NCI-H748 (cell line): ENCODE data around the gene TECPR1.

Experiments used
- DNase-seq: peaks from one replicate; lab custom pipeline; 2025; ENCODE audit not compliant: unreplicated experiment; lab: John Stamatoyannopoulos, UW

TECPR1 gene

DNA sequence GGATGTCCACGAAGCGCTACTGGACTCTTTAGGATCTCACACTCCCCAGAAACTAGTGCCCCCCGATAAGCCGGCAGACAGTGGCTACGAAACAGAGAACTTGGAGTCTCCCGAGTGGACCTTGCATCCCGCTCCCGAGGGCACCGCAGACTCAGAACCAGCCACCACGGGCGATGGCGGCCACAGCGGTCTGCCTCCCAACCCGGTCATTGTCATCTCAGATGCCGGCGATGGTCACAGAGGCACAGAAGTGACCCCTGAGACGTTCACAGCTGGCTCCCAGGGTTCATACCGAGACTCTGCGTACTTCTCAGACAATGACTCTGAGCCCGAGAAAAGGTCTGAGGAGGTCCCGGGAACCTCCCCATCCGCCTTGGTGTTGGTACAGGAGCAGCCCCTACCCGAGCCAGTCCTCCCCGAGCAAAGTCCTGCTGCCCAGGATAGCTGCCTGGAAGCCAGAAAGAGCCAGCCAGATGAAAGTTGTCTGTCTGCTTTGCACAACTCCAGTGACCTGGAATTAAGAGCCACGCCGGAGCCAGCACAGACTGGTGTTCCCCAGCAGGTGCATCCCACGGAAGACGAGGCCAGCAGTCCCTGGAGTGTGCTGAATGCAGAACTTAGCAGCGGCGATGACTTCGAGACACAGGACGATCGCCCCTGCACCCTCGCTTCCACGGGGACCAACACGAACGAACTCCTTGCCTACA, 58.4 kb downstream of the TECPR1 start:
- no peak for DNase-seq

DNA sequence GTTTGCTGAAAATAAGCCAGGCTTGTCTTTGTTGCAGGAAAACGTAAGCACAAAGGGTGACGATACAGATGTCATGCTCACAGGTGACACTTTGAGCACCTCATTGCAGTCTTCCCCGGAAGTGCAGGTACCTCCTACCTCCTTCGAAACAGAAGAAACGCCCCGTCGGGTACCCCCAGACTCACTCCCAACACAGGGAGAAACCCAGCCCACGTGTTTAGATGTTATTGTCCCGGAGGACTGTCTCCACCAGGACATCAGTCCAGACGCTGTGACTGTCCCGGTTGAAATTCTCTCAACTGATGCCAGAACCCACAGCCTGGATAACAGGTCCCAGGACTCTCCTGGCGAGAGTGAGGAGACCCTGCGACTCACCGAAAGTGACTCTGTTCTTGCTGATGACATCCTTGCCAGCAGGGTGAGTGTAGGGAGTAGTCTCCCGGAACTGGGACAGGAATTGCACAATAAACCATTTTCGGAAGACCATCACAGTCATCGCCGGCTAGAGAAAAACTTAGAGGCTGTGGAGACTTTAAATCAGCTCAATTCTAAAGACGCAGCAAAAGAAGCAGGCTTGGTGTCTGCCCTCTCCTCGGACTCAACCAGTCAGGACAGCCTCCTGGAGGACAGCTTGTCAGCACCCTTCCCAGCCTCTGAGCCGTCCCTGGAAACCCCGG, 59.1 kb downstream of the TECPR1 start:
- DNase-seq, result no peak

DNA sequence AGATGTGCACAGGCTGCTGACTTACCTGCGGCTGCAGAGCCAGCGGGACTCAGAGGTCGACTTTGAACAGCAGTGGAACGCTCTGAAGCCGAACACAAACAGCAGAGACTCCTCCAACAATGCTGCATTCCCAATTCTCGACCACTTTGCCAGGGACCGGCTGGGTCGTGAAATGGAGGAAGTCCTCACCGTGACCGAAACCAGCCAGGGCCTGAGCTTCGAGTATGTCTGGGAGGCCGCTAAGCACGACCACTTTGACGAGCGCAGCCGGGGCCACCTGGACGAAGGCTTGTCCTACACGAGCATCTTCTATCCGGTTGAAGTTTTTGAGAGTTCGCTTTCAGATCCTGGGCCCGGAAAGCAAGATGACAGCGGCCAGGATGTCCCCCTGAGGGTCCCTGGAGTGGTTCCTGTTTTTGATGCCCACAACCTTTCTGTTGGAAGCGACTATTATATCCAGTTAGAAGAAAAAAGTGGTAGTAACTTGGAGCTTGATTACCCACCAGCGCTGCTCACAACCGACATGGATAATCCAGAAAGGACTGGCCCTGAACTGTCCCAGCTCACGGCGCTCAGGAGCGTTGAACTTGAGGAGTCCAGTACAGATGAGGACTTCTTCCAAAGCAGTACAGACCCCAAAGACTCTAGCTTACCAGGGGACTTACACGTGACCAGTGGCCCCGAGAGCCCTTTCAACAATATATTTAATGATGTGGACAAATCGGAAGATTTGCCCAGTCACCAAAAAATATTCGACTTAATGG, 60.2 kb downstream of the TECPR1 start:
- DNase-seq, result no peak

DNA sequence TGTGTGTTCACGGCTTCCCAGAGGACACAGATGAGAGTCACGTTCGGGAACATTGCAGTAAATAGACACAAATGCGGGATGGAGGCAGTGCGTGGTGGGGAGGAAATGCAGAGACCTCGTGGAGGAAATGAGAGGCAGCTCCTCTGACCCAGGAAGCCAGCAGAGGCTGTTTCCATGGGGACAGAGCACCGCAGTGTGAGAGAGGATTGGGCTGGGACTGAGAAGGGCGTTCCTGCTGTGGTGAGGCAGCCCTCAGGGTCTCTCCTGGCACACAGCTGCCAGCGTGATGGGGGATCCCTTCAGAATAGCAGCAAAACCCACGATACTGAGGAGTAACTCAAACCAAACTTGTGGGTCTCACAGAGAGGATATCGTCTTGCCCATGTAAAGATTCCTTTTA, 62.5 kb downstream of the TECPR1 start:
- DNase-seq, result no peak

DNA sequence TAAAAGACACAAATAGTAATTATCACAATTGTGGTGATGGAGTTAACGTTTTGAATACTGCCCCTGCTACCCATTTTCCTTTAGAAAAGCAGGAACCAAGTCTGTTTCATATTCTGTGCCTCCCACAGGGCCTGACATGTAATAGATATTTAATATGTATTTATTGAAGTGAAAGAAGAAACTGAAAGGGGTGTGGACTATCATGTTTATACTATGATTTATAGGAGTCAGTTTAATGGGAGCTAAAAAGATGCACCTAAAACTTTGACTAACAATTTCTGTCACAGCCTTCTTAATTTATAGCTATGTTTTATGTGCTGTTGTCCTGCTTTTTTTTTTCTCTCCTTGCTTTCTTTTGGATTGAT, 64.9 kb downstream of the TECPR1 start:
- no peak for DNase-seq

DNA sequence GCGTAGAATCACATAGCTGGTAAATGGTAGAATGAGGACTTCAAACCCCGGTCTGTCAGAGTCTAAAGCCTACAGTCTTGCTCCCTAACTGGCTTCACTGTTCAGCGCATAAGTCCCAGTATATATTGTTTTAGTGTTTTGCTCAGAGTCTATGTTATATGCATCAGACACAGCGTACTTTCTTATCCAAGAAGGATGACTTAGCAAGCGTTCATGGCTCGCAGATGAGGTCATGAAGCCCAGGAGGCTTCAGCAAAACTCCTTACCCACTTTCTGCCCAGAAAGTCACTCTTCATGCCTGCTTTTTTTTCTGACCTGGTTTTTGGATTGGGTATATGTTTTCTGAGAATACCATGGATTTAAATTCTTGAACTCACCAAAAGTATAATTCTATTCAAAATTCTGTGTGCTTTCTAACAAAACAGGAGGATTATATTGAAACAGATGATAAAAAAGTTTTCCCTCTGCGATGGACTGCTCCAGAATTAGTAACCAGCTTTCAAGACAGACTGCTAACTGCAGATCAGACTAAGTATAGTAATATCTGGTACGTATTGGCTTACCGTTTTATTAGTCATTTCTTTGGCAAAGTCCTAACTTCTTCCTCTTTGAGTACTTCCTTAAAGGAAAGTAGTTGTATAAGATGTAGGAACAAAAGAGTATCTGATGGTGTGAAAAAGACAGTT, 65.4 kb downstream of the TECPR1 start:
- DNase-seq, result no peak

DNA sequence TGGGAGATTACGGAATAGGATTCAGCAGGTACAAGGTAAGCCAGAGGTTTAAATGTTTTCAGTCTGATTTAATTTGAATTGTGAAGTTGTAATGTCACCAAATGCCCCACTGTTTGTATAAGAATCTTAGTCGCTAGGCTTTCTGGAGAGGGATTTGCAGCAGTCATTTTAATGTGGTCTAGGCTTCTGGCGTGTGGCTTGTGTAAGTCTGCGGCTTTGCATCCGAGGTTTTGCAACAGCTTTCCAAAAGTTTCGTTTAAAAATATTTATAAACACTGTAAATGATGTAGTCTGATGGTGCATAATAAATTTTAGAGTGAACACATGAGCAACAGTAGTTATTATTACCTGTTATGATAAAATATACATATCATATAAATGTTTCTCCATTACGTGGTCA, 66.9 kb downstream of the TECPR1 start:
- DNase-seq, result no peak

DNA sequence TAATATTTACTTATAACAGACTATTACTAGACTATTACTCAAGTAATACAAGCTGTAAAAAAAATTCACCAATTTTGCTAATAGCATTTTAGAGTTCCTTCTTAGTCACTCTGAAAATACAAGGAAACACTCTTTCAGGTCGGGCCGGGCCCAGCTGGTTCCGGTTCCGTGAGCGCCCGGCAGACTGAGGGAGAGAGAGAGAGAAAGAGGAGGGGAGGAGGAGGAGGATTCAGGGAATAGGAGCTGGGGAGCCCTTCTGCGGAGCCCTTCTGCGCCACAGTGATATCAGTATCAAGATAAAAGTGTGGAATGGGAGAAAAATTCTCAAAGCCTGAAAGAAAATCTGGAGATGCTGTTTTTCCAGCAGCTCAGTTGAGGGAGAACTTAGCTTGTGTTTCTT, 71.3 kb downstream of the TECPR1 start:
- DNase-seq, result no peak

DNA sequence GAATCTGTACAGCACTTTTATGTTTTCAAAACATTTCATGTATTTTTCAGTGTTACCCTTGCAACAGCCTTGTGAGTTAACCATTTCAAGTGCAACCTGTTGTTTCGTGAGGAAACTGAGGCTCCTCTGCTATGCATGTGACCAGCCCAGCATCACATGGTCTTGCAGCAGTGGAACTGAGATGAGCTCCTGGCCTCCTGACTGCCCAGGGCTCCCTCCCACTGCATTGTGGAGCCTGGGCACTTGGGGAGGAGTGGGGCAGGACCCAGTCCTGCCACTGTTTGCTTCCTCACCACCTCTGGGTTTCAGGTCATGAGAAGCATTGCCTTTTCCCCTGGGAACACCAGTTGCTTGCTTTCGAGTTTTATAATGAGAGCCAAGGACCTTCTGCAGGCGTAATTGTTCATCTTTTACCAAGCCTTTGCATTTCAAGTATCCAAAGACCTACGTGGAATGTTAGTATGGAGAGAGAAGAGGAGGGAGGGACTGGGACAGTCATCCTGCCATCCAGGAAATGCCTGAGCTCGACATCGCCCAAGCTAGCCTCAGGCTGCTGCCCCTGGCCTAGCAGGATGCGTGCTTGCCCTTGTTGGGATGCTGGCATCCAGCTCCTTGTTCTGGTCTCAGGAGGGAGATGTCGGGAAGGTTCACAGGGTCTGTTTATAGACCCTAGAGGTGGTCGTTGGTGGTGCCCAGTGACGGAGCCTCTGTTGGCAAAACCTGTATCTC, 73.1 kb downstream of the TECPR1 start:
- no peak for DNase-seq

DNA sequence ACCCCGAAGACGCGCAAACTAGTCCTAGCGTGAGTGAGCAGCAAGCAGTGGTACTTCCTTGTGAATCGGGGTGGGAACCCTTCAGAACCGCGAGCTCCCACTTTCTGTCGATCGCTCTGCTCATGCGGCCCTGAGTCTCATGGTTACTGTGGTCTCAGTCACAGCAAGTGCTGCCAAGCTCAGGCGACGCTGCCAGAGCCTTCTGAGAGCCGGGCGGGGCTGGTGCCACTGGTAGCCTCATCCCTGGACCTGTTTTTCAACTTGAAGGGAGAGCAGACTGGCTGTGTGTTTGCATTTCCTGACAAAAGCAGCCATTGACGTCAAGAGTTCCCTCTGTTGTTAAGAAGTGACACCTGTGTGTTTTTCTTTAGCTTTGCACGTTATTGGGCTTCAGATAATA, 73.7 kb downstream of the TECPR1 start:
- DNase-seq, result peak; percentile 87

DNA sequence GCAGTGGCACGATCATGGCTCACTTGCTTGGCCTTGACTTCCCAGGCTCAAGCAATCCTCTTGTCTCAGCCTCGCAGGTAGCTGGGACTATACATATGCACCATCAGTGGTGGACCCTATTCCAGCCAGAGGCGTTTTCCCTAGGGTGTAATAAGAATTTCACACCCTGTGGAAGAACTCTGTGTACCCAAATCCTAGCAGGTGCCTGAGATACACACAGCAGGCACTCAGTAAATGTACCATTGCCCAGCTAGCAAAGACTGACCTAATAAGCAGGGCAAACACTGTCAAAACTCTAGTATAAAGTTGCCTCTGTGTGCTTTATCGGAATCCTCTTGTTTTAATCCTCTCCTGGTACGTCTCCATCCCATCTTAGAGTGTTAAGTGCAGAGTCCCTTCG, 74.5 kb downstream of the TECPR1 start:
- DNase-seq, result no peak

DNA sequence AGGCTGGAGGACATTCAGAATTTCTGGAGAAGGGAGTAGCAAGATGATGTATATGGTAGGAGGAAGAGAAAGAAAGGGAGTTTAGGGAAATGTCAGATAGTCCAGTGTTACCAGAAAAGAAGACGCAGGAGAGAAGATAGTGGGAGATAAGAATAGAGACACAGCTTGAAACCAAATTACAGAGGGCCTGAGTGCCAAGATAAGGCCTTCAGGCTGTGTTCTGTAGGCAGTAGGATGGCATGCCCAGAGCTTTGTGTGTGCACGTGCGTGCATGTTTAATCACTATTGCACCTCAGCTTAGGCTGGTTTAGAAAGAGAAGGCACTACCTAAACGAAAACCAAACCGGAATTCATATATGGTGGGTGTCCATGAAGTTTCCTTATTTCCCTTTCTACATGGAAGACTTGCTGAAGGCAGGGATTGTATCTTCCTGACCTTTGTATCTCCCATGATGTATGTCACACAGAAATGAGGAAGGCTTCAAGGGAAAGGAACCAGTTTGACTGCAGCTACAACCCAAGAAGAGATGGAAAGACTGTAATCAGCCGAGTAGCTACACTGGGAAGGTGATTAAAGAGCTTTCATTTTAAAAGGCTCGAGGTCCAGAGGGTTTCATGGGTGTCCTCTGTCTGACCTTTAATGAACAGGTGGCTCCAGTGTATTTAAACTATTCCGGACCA, 76.6 kb downstream of the TECPR1 start:
- DNase-seq, result no peak

DNA sequence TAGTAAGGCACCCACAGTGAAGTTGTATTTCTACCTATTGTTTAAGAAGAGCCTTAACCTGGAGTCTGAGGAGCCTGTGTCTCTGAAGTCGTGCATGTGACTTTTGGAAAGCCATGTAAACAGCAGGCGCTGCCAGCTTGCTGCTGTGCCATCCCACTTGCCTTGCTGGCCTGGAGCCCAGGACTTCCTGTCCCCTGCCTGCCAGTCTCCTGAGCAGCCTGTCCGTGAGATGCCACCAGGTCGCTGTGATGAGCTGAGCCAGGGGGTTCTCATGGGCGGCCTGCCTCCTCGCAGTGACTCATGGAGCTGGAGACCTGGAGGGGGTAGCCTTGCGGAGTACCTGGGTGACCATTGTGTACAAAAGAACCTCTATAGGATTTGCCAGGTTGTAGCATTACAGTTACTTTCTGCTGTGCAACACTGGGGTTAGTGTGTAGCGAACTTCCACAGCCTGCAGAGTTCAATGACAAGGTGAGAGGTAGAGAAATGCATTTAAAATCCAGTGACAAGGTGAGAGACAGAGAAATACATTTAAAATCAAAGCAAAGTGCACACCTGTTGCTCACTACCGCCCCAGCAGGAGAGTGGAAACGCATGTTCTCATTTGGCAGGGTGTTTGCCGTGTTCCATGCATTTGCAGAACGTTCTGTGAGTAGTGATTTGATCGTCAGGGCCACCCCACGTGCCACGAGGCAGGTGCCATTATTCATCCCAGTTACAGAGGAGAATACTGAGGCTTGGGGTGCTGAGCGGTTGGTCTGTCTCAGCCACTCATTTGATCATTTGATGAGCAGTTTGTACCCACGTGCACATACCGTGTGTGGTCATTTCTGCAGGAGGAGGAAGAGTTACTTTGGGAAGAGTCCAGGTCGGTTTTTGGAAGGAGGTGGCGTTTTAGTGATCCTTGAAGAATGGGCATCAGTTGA, 77.4 kb downstream of the TECPR1 start:
- DNase-seq, result no peak

DNA sequence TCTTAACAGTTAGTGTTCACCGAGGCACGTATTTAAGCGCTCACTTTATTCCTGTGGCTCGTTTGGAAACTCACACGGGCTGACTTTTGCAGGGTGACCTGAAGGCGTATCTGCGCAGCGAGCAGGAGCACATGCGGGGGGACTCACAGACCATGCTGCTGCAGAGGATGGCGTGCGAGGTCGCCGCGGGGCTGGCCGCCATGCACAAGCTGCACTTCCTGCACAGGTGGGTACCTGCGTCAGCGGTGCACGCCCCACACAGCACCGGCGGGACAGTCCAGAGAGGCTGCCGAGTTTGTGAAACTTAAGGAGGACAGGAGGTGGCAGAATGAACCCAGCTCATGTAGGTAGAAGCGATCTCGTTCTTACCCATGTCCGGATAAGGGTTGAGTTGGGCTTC, 80.6 kb downstream of the TECPR1 start:
- DNase-seq, result no peak

DNA sequence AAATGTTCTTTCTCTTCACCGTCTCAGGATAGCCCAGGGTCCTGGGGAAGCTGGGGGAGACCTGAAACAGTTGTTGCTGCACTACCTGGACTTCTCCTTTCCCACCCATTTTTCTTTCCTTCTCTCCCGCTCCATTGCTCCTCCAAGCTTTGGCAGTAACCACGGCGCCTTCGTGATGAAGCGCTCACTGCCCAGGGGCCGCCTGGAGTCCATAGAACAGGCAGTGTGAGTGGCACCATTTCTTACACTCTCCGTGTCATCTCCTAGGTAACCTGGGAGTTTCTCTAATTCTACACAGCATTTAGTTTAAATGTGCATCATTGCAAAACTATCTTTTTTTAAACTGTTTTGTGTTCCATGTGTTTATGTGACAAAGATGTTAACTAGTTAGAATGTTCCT, 81.1 kb downstream of the TECPR1 start:
- DNase-seq, result no peak

DNA sequence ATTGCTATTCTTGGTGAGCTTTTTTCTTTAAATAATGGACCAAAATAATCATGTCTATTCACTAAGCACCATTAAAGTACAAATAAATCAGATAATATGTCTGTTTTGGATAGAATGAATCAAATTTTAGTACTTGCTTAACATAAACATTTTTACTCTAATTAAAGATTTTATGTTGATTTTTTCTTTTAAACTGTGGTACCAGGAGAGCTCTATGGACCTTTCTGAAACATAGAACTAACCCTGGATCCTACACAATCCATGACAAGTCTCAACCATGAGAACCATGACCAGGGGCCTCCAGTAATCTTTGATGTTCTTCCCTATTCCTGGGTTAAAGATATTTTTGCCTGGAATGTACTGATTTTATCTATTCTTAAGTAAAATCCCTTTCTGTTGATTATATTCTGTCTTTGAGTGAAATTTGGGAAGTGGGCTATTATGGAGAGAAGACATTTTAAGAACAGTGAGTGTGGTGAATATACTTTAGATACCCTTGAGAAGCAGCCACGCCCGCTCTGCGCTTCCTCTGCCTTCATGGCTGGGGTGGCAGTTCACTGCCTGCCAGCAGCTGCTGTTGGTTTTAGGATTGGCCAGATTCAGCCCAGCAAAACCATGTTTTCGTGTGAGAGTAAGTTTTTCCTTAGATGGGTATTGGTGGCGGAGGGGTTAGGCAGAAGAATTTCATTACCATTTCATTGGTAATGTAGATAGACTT, 83.0 kb downstream of the TECPR1 start:
- DNase-seq, result no peak

DNA sequence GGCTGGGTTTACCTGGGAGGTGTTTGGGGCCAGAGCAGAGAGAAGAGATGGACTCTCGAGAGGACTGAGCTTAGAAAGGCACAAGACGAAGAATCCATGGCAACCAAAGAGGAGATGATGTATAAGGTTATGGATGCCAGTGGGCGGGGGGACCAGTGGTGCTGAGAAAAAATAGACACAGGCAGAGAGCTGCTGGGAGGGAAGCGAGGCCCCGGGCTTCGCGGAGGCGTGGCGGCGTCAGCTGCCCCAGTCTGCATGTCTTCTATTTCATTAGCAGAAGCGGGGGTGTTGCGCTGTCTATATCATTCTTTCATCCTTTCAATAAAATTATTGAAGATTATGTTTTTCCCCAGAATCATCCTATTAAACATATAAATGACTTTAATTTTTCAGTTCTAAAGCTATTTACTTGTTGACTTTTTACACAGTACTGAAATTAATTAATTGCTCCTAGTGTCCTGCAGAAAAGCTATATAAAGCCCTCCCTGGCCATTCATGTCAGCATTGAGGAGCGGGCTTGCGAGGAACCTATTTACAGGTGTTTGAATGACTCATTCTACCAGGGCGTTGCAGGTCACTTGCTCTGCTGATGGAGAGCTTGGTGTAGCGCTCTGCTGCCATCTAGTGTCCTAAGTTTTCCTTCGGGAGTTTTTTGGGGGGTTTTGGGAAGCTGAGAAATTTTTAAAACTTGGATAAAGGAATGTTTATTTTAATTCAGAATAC, 83.7 kb downstream of the TECPR1 start:
- DNase-seq, result peak; percentile 85

DNA sequence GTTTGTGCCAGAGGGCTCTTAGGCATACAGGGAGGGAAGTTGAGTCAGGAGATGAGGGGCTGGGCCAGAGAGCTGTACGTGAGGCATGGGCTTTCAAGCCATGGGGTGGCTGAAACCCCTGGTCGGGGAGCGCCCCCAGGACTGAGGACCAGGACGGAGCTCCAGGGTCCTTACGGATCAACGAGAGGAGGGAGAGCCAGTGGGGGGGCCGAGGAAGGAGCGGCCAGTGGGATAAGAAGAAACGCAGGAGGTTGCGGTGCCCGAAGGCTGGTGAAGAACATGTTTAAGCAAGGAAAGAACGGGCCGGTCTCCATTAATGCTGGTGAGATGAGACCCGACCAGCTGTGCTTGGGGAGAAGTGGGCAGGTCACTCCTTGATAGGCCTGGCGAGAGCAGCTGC, 84.4 kb downstream of the TECPR1 start:
- DNase-seq, result no peak
